ENCODE data around the gene EFNB2. TPM values are rescaled to one million over a fixed set of nuclear protein-coding genes. Genes with fewer than 3 reads are reported as not detected.
A peak's percentile ranks its signal among the peaks of the same experiment; 100 is the strongest.

Gene EFNB2, protein sequence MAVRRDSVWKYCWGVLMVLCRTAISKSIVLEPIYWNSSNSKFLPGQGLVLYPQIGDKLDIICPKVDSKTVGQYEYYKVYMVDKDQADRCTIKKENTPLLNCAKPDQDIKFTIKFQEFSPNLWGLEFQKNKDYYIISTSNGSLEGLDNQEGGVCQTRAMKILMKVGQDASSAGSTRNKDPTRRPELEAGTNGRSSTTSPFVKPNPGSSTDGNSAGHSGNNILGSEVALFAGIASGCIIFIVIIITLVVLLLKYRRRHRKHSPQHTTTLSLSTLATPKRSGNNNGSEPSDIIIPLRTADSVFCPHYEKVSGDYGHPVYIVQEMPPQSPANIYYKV
- total RNA-seq (2014; rRNA removed; shearing (Covaris generic)) = 11.6 and 14.3 TPM in 2 replicates

DNA sequence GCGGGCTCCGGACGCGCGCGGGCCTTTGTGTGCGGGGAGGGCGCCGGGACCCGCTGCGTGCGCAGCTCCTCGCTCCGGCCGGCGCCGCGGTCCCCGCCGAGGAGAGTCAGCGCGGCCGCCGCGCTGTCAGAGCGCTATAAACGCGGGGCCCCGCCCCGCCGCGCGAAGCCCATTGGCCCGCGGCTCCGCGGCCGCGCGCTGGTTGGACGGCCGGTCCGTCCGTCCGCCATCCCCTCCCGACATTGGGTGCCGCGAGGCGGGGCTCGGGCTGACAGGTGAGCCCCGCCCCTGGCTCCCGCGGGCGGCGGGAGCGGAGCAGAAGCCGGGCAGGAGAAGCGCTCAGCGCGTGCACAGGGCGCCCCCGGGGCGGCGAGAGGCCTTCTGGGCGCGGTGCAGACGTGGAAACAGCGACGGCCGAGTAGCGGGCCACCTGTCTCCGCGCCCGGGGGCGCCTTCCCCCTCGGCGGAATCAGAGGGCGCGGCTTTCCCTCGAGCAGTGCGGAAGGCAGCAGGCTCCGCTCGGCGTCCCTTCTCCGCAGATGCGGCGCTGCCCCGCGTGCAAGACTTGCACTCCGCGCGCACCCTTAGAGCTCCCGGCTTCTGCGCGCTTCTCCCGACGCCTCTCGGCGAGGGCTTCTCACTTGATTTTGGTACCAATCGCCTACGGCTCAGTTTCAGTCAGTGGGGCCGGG lies at the start of gene EFNB2:
TSS of gene EFNB2 (minus strand) at position 111 of the 692 bp plus-strand sequence. CDS start 698 bp downstream, outside the sequence.
- DNase-seq (ENCODE audit: low read depth) = peak; percentile 90

DNA sequence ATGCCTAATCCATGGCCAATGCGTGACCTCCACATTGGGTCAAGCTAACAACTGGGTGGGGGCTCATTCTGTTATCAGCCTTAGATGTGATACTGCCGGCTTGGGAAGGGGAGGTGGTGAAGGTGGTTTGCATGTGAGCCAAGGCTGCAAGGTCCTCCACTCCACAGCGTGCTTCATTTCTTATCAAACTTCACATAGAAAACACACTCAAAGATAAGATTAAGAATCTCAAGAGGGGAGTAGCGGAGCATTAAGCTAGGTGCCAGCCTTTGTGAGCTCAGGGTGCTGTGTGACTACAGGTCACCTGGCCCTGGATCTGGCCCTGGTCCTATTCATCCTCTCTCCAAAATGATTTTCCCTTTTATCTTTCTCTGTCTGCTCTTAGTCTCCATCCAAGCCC lies 45.8 kb upstream of the EFNB2 start:
- DNase-seq (ENCODE audit: low read depth) = no peak

DNA sequence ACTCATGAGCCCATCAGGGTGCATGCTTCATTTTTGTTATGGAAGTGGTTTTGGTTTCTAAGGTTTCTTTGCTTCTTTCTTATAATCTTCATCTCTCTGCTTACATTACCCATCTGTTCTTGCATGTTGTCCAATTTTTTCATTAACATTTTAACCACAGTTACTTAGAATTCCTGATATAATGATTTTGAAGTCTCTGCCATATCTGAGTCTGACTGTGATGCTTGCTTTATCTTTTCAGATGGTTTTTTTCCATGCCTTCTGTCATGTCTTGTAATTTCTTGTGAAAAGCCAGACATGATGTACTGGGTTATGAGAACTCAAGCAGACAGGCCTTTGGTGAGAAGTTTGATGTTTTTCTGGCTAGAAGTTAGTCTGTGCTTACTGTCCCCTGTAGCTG lies 40.4 kb upstream of the EFNB2 start:
- no peak for DNase-seq (ENCODE audit: low read depth)

DNA sequence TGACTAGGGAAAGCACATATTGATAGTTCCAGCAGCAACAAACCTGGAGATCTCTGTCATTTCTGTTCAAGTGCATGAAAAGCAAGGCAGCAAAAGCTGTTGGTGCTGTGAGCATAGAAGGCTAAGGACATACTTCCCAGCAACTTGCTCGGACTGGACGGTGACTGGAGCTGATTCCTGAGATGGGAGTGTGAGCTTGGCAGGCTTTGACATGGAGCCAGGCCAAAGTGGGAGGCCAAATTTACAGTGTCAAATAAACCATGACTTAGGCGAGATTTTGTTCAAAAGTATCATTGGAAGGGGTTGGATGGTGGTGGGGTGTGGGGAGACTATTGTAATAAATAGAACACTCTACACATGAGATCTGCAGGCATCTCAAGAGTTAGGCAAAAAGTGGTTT lies 38.4 kb upstream of the EFNB2 start:
- DNase-seq (ENCODE audit: low read depth) = no peak

DNA sequence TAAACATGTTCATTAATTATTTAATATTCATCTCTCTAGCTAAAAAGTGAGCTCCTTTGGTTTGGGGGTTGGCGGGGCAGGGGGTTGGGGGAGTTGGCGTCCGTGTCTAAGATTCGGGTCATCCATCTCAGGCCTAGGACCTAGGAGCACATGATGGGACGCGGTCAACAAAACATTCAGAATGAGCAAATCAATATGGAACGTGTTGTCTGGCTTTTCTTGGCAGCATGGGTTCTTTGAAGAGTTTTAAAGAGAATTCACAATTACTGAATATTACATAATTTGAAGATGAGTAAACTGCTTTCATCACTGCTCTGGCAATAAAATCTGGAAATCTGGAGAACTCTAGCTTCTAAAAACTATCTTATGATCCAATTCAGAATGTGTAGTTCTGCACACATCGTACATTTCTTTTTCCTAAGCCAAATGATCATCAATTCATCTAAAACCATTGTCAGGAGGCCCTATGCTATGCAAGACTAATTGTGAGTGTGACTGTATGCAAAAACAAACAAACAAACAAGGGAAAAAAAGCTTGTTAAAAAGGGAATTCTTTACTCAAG lies 37.9 kb upstream of the EFNB2 start:
- no peak for DNase-seq (ENCODE audit: low read depth)

DNA sequence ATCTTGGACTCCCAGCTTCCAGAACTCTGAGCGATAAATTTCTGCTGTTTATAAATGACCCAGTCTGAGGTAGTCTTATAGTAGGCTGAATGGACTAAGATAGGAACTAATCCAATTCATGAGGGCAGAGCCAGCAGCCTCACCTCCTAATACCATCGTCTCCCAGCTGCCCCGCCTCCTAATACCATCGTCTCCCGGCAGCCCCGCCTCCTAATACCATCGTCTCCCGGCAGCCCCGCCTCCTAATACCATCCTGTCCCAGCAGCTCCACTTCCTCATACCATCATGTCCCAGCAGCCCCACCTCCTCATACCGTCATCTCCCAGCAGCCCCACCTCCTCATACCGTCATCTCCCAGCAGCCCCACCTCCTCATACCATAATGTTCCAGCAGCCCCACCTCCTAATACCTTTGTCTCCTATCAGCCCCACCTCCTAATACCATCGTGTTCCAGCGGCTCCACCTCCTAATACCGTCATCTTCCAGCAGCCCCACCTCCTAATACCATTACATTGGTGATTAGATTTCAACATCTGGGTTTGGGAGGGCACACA lies 34.9 kb upstream of the EFNB2 start:
- no peak for DNase-seq (ENCODE audit: low read depth)

DNA sequence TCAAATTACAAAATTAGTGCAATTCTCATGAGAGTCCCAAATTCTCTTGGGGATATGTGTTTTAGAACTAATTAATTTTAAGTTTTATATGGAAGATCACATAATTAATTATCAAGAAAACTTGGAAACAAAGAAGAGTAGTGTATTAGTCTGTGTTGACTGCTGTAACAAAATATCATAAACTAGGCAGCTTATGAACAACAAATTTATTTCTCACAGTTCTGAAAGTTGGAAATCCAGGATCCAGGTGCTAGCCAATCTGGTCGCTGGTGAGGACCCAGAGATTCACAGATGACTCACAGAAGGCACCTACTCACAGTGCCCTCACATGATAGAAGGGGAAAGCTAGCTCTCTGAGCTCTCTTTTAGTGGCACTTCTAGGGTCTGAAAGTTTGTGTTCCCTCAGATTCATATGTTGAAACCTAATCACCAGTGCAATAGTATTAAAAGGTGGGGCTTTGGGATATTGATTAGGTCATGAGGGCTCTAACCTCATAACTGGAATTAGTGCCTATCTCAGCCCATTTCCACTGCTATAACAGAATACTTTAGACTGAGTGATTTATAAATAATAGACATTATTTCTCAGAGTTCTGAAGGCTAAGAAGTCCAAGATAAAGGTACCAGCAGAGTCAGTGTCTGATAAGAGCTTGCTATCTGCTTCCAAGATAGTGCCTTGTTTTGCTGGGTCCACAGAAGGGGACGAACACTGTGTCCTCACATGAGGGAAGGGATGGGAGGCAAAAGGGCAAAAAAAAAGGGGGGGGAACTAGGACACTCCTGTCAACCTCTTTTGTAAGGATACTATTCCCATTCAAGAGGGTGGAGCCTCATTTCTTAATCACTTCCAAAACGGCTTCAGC lies 34.0 kb upstream of the EFNB2 start:
- no peak for DNase-seq (ENCODE audit: low read depth)

DNA sequence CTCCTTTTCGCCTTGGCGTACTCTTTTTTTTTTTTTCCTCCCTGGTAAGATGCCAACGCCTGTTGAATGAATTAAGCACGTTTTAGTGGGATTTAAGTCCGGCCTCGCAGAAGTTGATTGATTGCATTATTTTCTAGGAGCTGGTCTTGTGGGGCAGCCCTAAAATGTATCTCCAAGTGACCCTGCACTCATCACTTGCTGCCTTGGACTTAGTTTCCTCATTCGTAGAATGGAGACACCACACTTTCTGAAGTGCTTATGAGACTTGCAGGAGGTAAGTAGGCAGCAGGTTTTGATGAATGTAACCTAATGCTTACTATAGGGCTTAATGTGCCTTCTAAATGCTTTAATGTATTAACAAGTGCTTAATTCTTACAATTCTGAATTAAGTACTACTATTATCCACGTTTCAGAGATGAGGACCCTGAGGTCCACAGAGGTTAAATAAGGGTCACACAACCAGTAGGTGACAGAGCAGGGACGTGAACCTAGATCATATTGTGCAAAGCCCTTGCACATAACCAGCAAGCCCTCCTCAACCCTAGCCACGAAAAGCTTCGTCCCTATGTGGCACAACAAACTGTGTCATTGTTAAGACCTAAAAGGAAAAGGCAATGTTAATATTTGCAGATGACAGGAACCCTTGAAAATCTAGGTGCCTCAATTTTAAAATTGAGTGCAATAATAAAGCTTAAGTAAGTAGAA lies 33.0 kb upstream of the EFNB2 start:
- no peak for DNase-seq (ENCODE audit: low read depth)

DNA sequence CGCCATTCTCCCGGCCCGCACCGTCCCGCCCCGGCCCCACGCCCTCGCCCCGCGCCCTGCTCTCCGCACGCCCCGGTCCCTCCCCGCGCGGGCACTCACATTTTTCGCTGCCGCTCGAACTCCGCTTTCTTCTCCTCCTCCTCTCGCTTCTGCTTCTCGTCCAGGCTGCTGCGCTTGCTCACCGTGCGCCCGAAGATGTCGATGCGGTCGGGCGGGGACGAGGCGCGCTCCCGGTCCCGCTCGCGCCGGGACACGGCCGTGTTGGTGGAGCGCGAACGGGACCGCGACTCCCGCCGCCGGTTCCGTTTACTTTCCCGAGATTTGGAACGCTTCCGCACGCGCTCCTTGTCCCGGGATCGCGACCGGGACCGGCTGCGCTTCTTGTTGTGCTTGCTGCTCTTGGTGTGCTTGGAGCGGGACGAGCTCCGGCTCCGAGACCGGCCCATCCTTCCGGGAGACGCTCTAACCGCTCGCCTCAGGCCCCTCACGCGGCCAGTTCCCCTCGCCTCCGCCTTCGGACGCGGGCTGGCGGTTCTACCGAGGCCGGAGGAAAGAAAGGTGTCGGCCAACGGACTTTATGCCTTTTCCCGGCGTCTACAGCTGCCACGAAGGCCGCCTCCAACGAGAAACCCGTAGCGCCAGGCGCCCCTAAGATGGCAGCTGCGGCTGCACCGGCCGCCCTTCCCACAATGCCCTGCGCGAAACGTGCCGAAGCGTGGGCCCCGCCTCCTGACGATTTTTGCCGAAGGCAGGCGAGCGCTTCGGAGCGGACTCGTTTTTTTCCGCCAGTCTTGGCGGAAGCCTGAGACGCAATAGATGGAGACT lies 32.2 kb upstream of the EFNB2 start, which contains the start of gene ARGLU1:
TSS of gene ARGLU1 (minus strand) at position 664 of the 825 bp plus-strand sequence. CDS start at position 446, 218 bp downstream.
- DNase-seq (ENCODE audit: low read depth) = peak; percentile 84

DNA sequence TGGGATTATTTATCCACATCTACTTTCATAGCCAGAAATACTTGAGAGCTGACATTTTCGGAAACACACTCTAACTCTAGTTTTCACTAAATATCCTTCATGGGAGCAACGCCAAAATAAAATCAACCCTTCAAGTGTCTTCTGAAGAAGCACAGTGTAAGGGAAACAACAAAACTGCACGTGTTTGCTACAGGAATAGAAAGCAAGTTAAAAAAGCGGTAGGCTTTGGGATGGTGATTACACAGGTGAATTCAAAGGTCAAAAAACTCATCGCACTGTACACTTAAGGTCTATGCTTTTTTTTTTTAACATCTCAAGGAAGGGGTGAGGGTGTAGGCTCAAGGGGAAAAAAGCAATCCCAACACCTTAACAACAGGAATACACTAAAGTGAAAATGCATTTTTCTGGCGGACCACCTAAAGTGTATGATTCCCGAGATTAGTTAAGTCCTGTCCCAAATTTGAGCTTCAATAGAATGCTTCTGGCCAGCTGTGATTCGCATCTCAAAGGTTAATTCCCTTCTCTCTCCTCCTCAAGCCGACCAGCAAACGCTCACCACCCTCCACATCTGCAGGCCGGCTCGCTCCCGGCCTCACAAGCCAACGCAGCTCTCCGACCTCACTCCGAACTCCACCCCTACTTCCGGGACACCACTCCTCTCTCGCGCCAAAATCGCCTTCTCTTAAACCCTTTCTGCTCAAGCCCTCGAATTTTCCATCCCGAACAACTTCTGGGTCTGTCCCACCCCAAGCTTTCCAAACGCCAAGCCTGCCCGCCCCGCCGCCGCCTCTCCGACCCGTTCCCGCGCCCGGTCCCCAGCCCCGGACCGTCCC lies 31.4 kb upstream of the EFNB2 start:
- peak; percentile 69 for DNase-seq (ENCODE audit: low read depth)

DNA sequence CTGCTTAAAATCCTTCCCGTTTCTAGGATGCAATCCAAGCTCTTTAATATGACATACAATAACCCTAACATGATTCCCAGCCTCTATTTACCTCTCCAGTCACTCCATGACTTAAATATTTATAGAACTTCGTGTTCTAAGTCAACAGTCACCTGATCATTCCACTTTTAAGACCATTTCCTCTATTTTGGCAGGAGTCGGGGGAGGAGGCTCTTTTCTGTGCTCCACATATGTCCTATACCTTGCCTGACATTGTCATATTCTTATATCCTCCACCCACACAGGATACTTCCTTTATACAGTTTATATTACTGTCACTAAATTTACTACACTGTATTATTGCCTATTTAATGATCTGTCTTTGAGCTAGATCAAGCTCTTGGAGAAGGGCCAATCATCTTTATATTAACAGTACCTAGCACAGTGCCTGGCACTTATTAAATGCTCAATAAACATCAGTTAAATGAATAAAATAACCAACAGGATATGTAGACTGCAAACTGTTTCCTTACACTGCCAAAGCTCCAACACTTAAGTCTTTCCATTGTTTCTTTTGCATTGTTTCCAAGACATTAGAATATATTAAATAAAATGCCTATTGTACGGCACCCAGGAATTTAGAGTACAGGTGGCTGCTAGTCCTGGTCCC lies 29.8 kb upstream of the EFNB2 start:
- no peak for DNase-seq (ENCODE audit: low read depth)

DNA sequence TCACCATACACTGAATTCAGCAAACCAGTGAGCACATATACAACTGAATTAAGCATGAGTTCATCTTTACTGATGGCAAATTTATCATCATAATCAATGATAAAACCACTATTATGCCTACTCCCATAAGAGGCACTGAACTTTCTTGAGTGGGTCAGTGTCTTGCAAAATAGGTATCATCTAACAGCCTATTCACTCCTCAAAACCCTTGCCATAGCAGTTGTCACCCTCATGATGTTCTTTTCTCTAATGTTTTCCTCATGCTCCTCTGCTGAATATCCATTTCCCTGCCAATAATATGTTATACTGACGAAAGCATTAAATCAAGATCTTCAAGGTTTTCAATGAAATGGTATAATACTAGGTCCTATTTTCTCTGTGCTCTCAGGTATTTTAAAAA lies 26.8 kb upstream of the EFNB2 start:
- DNase-seq (ENCODE audit: low read depth) = no peak

DNA sequence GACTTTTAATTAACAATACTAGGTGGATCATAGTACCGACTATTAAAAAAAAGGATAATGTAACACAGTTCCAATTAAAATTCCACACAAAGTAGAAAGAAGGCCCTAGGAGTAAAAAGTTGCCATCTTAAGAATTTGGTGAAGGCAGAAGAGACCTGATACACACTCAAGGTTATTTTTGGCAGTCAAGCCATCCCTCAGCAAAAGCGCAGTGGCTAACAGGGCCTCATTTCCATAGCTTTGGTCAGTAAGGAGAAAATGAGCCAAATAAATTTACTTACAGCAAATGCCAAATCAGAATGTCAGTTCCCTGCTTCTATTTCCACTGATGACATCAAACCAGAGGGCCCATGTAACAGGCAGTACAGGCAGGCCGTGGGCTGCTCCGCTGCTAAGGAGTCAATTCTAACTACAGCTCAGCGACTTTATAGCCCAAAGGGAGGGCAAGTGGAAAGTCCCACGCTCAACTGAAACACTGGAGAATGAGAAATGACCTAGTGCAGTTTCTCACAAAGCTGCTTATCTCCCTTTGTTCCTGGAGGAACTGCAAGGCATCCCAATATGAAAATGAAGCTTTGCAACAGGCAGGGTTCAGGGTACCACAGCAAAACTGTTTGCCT lies 26.2 kb upstream of the EFNB2 start:
- peak; percentile 6 for DNase-seq (ENCODE audit: low read depth)

DNA sequence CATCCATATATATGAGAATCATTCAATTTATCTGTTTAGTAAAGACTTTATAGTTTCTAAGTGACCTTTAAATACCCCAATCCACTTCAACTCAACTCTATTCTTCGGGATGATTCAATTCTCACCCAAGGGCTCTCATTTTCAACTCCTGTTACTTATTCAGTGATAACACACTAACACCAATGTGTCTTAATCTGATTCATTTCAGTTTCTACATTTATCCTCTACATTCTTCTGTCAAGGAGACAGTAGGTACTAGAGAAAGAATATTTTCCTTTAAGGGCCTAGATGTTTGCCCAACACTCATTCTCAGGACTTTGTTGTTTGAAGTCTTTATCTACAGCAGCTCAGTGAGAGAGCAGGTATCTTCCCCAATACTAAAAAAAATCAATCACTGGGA lies 25.4 kb upstream of the EFNB2 start:
- no peak for DNase-seq (ENCODE audit: low read depth)

DNA sequence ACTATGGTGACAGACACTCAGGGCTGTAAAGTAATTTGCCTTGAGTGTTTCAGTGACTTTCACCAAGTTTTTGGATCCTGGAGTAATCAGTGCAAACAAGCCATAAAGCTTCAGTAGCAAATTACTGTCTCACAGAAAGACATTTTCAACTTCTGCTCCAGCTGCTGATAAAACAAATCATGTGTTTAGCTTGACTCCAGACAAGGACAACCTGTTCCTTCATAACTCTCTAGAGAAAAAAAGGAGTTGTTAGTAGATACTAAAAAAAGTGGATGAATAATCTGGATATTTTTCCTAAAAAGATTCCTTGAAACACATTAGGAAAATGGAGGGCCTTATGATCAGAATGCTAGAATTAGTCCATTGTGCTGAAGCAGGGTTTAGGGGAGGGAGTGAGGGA lies 23.1 kb upstream of the EFNB2 start:
- no peak for DNase-seq (ENCODE audit: low read depth)

DNA sequence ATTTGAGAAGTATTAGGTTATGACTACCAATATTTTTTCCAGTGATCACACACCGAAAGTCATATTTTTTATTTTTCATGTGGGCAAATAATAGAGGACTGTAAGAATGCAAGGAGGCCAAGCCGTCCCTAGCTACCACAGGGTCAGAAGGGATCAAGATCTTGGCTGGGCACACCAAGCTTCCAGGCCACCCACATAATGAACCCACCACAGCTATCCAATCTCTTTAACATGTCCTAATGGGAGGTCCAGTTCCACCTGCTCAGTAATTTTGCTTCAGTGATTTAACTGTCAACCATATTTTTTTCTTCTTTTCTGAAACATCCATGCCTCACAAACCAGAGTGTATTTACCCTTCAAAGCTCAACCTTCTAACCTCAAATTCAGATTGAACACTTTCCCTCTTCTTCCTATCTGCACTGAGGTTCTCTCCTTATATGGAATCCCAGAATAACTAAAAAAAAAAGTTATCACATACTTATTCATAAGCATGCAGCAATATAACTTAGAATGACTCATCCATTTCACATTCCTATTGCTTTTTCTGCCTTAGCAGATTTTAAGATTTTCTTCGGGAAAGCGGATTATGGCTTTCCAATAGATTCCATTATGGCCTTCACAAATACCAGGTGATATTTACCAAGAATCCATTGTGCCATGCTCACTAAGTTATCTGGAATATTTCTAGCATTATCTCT lies 20.3 kb upstream of the EFNB2 start:
- no peak for DNase-seq (ENCODE audit: low read depth)

DNA sequence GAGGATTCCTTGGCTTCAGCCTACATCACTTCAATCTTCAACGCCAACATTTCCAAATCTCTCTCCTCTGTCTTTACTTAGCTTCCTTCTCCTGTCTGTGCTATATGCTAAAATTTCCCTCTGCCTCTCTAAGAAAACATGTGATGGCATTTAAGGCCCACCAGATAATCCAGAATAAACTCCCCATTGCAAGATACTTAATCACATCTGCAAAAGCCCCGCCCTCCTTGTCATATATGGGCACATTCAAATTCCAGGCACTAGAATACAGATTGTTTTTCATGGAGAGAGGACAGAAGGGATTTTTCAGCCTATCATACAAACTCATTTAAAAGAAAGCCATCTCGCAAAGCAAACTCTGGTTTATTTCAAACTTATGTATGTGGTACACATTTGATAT lies 16.3 kb upstream of the EFNB2 start:
- DNase-seq (ENCODE audit: low read depth) = no peak

DNA sequence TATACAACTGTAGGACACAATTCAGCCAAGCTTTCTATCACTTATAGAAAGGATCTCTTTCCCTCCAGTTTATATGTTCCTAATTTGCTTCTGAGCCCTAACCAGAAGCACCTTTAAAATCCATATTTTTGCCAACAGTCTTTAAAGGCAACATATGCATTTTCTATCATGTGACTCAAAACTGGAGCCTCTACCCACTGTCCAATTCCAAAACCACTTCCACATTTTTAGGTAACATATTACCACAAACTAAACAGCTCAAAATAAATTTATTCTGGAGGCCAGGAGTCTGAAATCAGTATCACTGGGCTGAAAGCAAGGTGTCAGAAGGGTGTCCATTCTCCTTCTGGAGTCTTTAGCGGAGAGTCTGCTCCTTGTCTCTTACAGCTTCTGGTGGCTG lies 15.9 kb upstream of the EFNB2 start:
- no peak for DNase-seq (ENCODE audit: low read depth)

Data from RPMI7951 (cell line).